Heart right ventricle (tissue), 16 donors: ENCODE results near the gene FAP. TPM values are rescaled to one million over a fixed set of nuclear protein-coding genes. Genes with fewer than 3 reads are reported as not detected.

ENCODE experiments used
- ATAC-seq, 8 donors: fragments of 200-7000 bp; cut with Tn5 transposase; one replicate each; pipeline ENCODE4 v1.9.1; 2020; ENCODE audit warnings: mild to moderate bottlenecking in 8 of 8, moderate library complexity in 8 of 8, moderate number of reproducible peaks in 1 of 8
- DNase-seq, 2 donors: peaks; one replicate each; pipeline ENCODE4 v3.0.0-alpha.2; 2020
- H3K27ac ChIP-seq, 10 donors: fragments of 200-600 bp; sonication (generic) in 2 of 10; one replicate each; pipeline versions ENCODE4 v1.5.0 to v1.8.0; 2020 to 2022; ENCODE audit warnings: mild to moderate bottlenecking in 3 of 10
- H3K27me3 ChIP-seq, 7 donors: fragments of 200-600 bp; one replicate each; pipeline ENCODE4 v1.8.0; 2021 to 2022; ENCODE audit warnings: mild to moderate bottlenecking in 2 of 7
- H3K36me3 ChIP-seq, 9 donors: fragments of 200-600 bp; sonication (generic) in 1 of 9; one replicate each; pipeline versions ENCODE4 v1.5.0 to v1.8.0; 2020 to 2022; ENCODE audit warnings: mild to moderate bottlenecking in 2 of 9
- H3K4me1 ChIP-seq, 9 donors: fragments of 200-600 bp; sonication (generic) in 1 of 9; one replicate each; pipeline versions ENCODE4 v1.5.0 to v1.8.0; 2020 to 2022; ENCODE audit warnings: mild to moderate bottlenecking in 4 of 9
- H3K4me3 ChIP-seq, 10 donors: fragments of 200-600 bp; sonication (generic) in 2 of 10; one replicate each; pipeline versions ENCODE4 v1.5.0 to v1.8.0; 2020 to 2022; ENCODE audit warnings: mild to moderate bottlenecking in 7 of 10, moderate library complexity in 2 of 10
- H3K9me3 ChIP-seq, 11 donors: fragments of 200-600 bp in 10 of 11; sonication (generic) in 2 of 11; one replicate each; pipeline versions ENCODE4 v1.5.0 to v1.8.0; 2013 to 2022; ENCODE audit warnings: mild to moderate bottlenecking in 2 of 11, control low read depth in 1 of 11, moderate library complexity in 1 of 11
- CTCF ChIP-seq, 9 donors: fragments of 200-600 bp; sonication (generic) in 2 of 9; IDR thresholded peaks; one replicate each; pipeline versions ENCODE4 v1.5.0 to v1.8.0; 2021 to 2022; ENCODE audit warnings: antibody characterized with exemption in 9 of 9, mild to moderate bottlenecking in 5 of 9, moderate library complexity in 1 of 9
- WGBS, 2 donors: extraction: QIAGEN DNeasy Blood & Tissue Kit; methylation state at CpG; one replicate each; pipeline ENCODE4 v1.1.7; 2013; ENCODE audit warnings: inconsistent platforms in 1 of 2; 5-methylcytosine and 5-hydroxymethylcytosine counted together
- intact Hi-C, 10 donors: fragments of 100-400 bp; cut with DNase I; formaldehyde crosslinking; loops; one replicate each; pipeline versions ENCODE4 v1.11.1 to v1.14.2; 2022
- polyA plus RNA-seq, 2 donors: library from polyadenylated mRNA; stranded (reverse); fragments of 200-250 nt; gene quantifications; one replicate each; pipeline ENCODE4 v1.2.3, GENCODE V29; 2013
- total RNA-seq, 10 donors: library from RNA; stranded (reverse); fragmentation: NEBNext Ultra II Directional in 3 of 10; extraction: Animal tissue kit (Norgen Biotek cat#: 25700) in 3 of 10; gene quantifications; one replicate each; pipeline versions ENCODE4 v1.2.1 to v1.2.4, GENCODE V29; 2021 to 2023
- donor health status: Arrhythmogenic right ventricular cardiomyopathy.
- donor health status: ischemic (EF 13 %, LVEDD 7.1; RV severe dilation, severe dysfunction).
- donor health status: healthy with polysubstance abuse.
- donor health status: DM: no; HTN: yes; CAD: no.
- donor health status: DM: no; HTN: no; CAD: no.
- donor health status: ischemic (EF 25% LVEDD 6.9; RV normal size, moderate dysfunction).
- donor health status: ischemic (EF 25% LVEDD 5.7; RV mildly dilated, moderate dysfunction).
- donor health status: healthy.
- donor health status: DM: yes; HTN: yes; CAD: no.
- donor health status: Ischemic cardiomyopathy.
- donor health status: ischemic (EF 35%, LVEDD 5.7; RV mildly dilated, moderate dysfunction).
- donor health status: nonischemic (EF 11% LVEDD 7.7; RV severe dilation, severe dysfunction).
- donor health status: DM: yes; HTN: yes; CAD: no.
- donor health status: PGD.
- donor health status: ischemic (EF 29% LVEDD 5.4; RV normal size, mild dysfunction).
- donor health status: nonischemic (EF 23%, LVEDD 6.1; RV moderate dilation, normal function).

The FAP gene
- total and polyA plus RNA-seq, 12 donors = 0.56 to 11.5 (median 2.2) TPM

DNA sequence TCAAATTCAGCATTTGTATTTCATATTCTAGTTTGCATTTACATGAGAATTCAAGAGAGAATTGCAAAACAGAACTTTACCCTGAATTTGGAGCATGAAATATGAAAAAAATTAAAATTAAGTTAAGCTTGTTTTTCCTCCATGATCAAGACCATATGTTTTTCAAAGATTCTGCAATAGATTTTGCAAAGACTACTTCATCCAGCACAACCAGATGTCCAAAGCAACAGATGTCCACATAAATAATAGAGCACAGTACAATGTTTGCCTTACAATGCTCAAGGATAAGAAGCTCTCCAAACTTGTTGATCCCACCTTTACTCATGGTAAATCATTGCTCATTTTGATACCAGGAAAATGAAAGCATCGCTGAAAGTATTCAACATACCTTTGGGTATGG lies 25.6 kb downstream of the FAP start:
- no peaks in the 10 kb centered on the region for H3K27me3 ChIP-seq
- H3K27ac ChIP-seq = no peak overlapping the region
- DNase-seq = no peak
- ATAC-seq = no peak
- H3K36me3 ChIP-seq = peaks cover 0 to 25% (median 0%) of the 10 kb centered on the region in 9 donors
- no peak overlapping the region for H3K4me3 ChIP-seq
- 95 to 97% methylated on average over 1 of the region's 1 CpG for WGBS, 2 donors
- no peak for TF ChIP-seq CTCF (IDR thresholded peaks at IDR 0.05)
- no peaks in the 10 kb centered on the region for H3K9me3 ChIP-seq
- intact Hi-C loops = loop anchor here in 1 of 10 donors (5.0 kb wide), 1 partner anchor 80 kb away; no protein-coding TSS in a partner anchor
- peaks cover 0 to 10% (median 0%) of the 10 kb centered on the region in 9 donors for H3K4me1 ChIP-seq

DNA sequence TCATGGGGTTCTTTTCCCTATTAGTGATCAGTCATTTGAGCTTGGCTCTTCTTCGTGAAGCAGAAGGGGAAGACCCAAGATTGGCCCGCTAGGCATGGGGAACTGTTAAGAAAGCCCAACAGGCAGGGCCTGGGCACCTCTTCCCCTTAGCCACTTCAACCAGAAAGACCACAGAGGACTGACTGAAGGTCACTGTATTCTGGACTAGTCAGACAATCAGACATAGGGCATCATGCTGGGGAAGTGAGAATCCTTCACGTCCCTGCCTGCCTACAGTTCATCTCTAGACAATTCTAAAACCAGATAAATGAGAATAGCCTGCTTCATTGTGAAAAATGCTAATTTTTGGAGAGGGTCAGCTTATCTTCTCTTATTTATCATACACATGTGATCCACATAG lies 28.1 kb downstream of the FAP start:
- Histone ChIP-seq H3K9me3 (no peaks in the 10 kb centered on the region), H3K4me1 (peaks cover 0 to 7% (median 0%) of the 10 kb centered on the region in 9 donors), H3K27ac (no peak overlapping the region), H3K4me3 (no peak overlapping the region), H3K36me3 (peaks cover 0 to 25% (median 0%) of the 10 kb centered on the region in 9 donors), H3K27me3 (no peaks in the 10 kb centered on the region)
- DNase-seq (no peak), ATAC-seq (no peak)
- intact Hi-C loops = loop anchor here in 1 of 10 donors (5.0 kb wide), 1 partner anchor 82 kb away; no protein-coding TSS in a partner anchor
- WGBS, 2 donors = 75 to 94% methylated on average over 3 of the region's 3 CpGs
- no peak for TF ChIP-seq CTCF (IDR thresholded peaks at IDR 0.05)

GRCh38 chr2:162212366-162212765 lies 30.9 kb downstream of the FAP start:
- 67% methylated on average over 2 of the region's 2 CpGs for WGBS, 2 donors
- Histone ChIP-seq H3K27me3 (no peaks in the 10 kb centered on the region), H3K36me3 (peaks cover 0 to 25% (median 0%) of the 10 kb centered on the region in 9 donors), H3K4me1 (peaks cover 0 to 7% (median 0%) of the 10 kb centered on the region in 9 donors), H3K27ac (no peak overlapping the region), H3K4me3 (no peak overlapping the region), H3K9me3 (no peaks in the 10 kb centered on the region)
- TF ChIP-seq CTCF (IDR thresholded peaks at IDR 0.05) = no peak
- DNase-seq (no peak), ATAC-seq (no peak)
- intact Hi-C loops = no loop called here

GRCh38 chr2:162211732-162212131 lies 31.5 kb downstream of the FAP start:
- H3K36me3 ChIP-seq = peaks cover 0 to 25% (median 0%) of the 10 kb centered on the region in 9 donors
- intact Hi-C loops = no loop called here
- H3K27me3 ChIP-seq = no peaks in the 10 kb centered on the region
- H3K4me3 ChIP-seq = no peak overlapping the region
- H3K9me3 ChIP-seq = no peaks in the 10 kb centered on the region
- ATAC-seq (no peak), DNase-seq (no peak)
- H3K27ac ChIP-seq = no peak overlapping the region
- TF ChIP-seq CTCF (IDR thresholded peaks at IDR 0.05) = no peak
- 85 to 87% methylated on average over 3 of the region's 3 CpGs for WGBS, 2 donors
- peaks cover 0 to 7% (median 0%) of the 10 kb centered on the region in 9 donors for H3K4me1 ChIP-seq
